HG03469 (cell line): ENCODE measurements around the gene COG2.
"Not testable (repeated sequence)": the region's sequence is repeated elsewhere in the genome, so short reads cannot be mapped to it uniquely, and the experiment has no call there.

Experiments
- ATAC-seq: cut with Tn5 transposase; IDR thresholded peaks from one replicate; pipeline ENCODE4 v1.9.1; 2021; ENCODE audit warnings: mild to moderate bottlenecking, moderate library complexity, moderate number of reproducible peaks; ENCODE audit not compliant: unreplicated experiment

Gene COG2

GRCh38 chr1:230698964-230699363 is 56.7 kb downstream of the COG2 start:
- not testable (repeated sequence) for ATAC-seq

GRCh38 chr1:230699716-230700115 is 57.4 kb downstream of the COG2 start:
- ATAC-seq: no peak

- no peak for ATAC-seq
Observed at GRCh38 chr1:230700132-230700531, 57.9 kb downstream of the COG2 start.

GRCh38 chr1:230701434-230701833 is 59.2 kb downstream of the COG2 start:
- ATAC-seq: no peak

- ATAC-seq: no peak
Observed at GRCh38 chr1:230701895-230702768, 59.9 kb downstream of the COG2 start.

- no peak for ATAC-seq
Observed at GRCh38 chr1:230702934-230703678, 60.8 kb downstream of the COG2 start.

GRCh38 chr1:230703679-230704385 is 61.6 kb downstream of the COG2 start:
- ATAC-seq: no peak

- no peak for ATAC-seq
Observed at GRCh38 chr1:230704830-230705229, 62.5 kb downstream of the COG2 start.

GRCh38 chr1:230705289-230706019 is 63.2 kb downstream of the COG2 start:
- no peak for ATAC-seq

GRCh38 chr1:230706020-230706699 is 63.9 kb downstream of the COG2 start:
- ATAC-seq: no peak

- ATAC-seq: no peak
Observed at GRCh38 chr1:230706887-230707731, 64.8 kb downstream of the COG2 start.

GRCh38 chr1:230707732-230708630 is 65.7 kb downstream of the COG2 start:
- ATAC-seq: no peak

- no peak for ATAC-seq
Observed at GRCh38 chr1:230708631-230709580, 66.6 kb downstream of the COG2 start.

GRCh38 chr1:230709619-230710542 is 67.6 kb downstream of the COG2 start:
- ATAC-seq: no peak

- ATAC-seq: no peak
Observed at GRCh38 chr1:230710543-230710904, 68.2 kb downstream of the COG2 start.

GRCh38 chr1:230711245-230711644 is 69.0 kb downstream of the COG2 start:
- ATAC-seq: no peak
